B cell (primary cell): ENCODE measurements around the gene LMTK3. TPM values are rescaled to one million over a fixed set of nuclear protein-coding genes. Genes with fewer than 3 reads are reported as not detected.

Source experiments
- ATAC-seq: fragments of 200-7000 bp; cut with Tn5 transposase; one replicate; pipeline ENCODE4 v1.10.0; 2021; ENCODE audit warnings: low read depth, mild to moderate bottlenecking, moderate number of reproducible peaks, moderate library complexity
- CTCF ChIA-PET: fragments of 350-600 bp; sonication (Branson Sonifier 250); formaldehyde crosslinking; loops from one replicate; lab custom pipeline; 2021; ENCODE audit warnings: antibody characterized with exemption, inconsistent platforms; lab: Charles Lee
- POLR2A ChIA-PET: fragments of 350-600 bp; sonication (Branson Sonifier 250); formaldehyde crosslinking; loops from one replicate; lab custom pipeline; 2021; ENCODE audit warnings: antibody characterized with exemption; lab: Charles Lee
- DNase-seq: peaks from one replicate; pipeline ENCODE4 v3.0.0; 2013
- H2AFZ ChIP-seq: 2 replicates; pipeline ENCODE4 v1.6.1; 2012; ENCODE audit warnings: mild to moderate bottlenecking, low read depth, low read length; ENCODE audit not compliant: insufficient read depth, poor library complexity, severe bottlenecking
- H3K27ac ChIP-seq, 2 donors: 1 replicate in 1 of 2; 2 replicates in 1 of 2; pipeline ENCODE4 v1.5.1; 2012 to 2013; ENCODE audit warnings: low read length in 2 of 2, mild to moderate bottlenecking in 2 of 2, moderate library complexity in 1 of 2
- H3K27me3 ChIP-seq, 4 experiments: fragments of 200-600 bp in 1 of 4; sonication (generic) in 1 of 4; replicated peaks in 1 of 4; 1 replicate in 2 of 4; 2 replicates in 2 of 4; pipeline versions ENCODE4 v1.6.1 to v1.7.0; 2013 to 2016; ENCODE audit warnings: low read length in 3 of 4, mild to moderate bottlenecking in 2 of 4, mixed read lengths in 1 of 4, moderate library complexity in 1 of 4; ENCODE audit not compliant: insufficient read depth in 4 of 4, control insufficient read depth in 3 of 4; ENCODE audit errors: control extremely low read depth in 1 of 4
- H3K36me3 ChIP-seq, 2 experiments: replicated peaks in 1 of 2; 1 replicate in 1 of 2; 2 replicates in 1 of 2; pipeline versions ENCODE4 v1.6.1 to v1.7.1; 2013; ENCODE audit warnings: low read length in 1 of 2; ENCODE audit not compliant: insufficient read depth in 2 of 2, control insufficient read depth in 1 of 2; ENCODE audit errors: control extremely low read depth in 1 of 2, extremely low read depth in 1 of 2
- H3K4me1 ChIP-seq, 2 donors: fragments of 200-600 bp in 1 of 2; sonication (generic) in 1 of 2; 1 replicate in 1 of 2; 2 replicates in 1 of 2; pipeline versions ENCODE4 v1.5.1 to v1.6.1; 2013 to 2017; ENCODE audit warnings: low read length in 2 of 2; ENCODE audit not compliant: control insufficient read depth in 2 of 2, insufficient read depth in 2 of 2
- H3K4me2 ChIP-seq: replicated peaks from 2 replicates; pipeline ENCODE3; 2012; ENCODE audit warnings: mild to moderate bottlenecking, low read depth, low read length; ENCODE audit not compliant: poor library complexity, severe bottlenecking
- H3K4me3 ChIP-seq, 5 experiments: fragments of 200-600 bp in 1 of 5; sonication (generic) in 1 of 5; 1 replicate in 3 of 5; 2 replicates in 2 of 5; pipeline versions ENCODE4 v1.5.1 to v1.7.0; 2011 to 2016; ENCODE audit warnings: low read length in 4 of 5, mild to moderate bottlenecking in 4 of 5, low read depth in 2 of 5, control low read depth in 1 of 5, moderate library complexity in 1 of 5; ENCODE audit not compliant: insufficient read depth in 1 of 5; ENCODE audit errors: control extremely low read depth in 1 of 5, extremely low read depth in 1 of 5
- H3K79me2 ChIP-seq: fragments of 200-600 bp; sonication (generic); one replicate; pipeline ENCODE4 v1.6.0; 2016; ENCODE audit warnings: low read length; ENCODE audit not compliant: control insufficient read depth, insufficient read depth
- H3K9ac ChIP-seq: fragments of 200-600 bp; sonication (generic); 2 replicates; pipeline ENCODE4 v1.6.1; 2017; ENCODE audit warnings: mild to moderate bottlenecking, low read length, moderate library complexity
- H3K9me3 ChIP-seq, 3 donors: one replicate each; pipeline versions ENCODE4 v1.6.1 to v1.7.1; 2013; ENCODE audit warnings: low read length in 2 of 3; ENCODE audit not compliant: control insufficient read depth in 2 of 3, insufficient read depth in 1 of 3; ENCODE audit errors: control extremely low read depth in 1 of 3
- H4K20me1 ChIP-seq: 2 replicates; pipeline ENCODE4 v1.6.0; 2012; ENCODE audit warnings: mild to moderate bottlenecking, low read length; ENCODE audit not compliant: insufficient read depth, control insufficient read depth, poor library complexity, severe bottlenecking
- H3K27ac Mint-ChIP-seq: one replicate; pipeline ENCODE4 v1.8.0; 2021; ENCODE audit warnings: mixed read lengths
- H3K27me3 Mint-ChIP-seq: one replicate; pipeline ENCODE4 v1.8.0; 2021; ENCODE audit warnings: mixed read lengths
- H3K4me1 Mint-ChIP-seq: one replicate; pipeline ENCODE4 v1.8.0; 2021; ENCODE audit warnings: mixed read lengths
- H3K4me3 Mint-ChIP-seq: one replicate; pipeline ENCODE4 v1.8.0; 2021; ENCODE audit warnings: mixed read lengths
- H3K9me3 Mint-ChIP-seq: one replicate; pipeline ENCODE4 v1.8.0; 2022; ENCODE audit warnings: mixed read lengths; ENCODE audit not compliant: insufficient read depth
- CTCF ChIP-seq: fragments of 200-600 bp; IDR thresholded peaks from one replicate; pipeline ENCODE4 v1.8.0; 2022; ENCODE audit warnings: antibody characterized with exemption, mild to moderate bottlenecking
- EZH2 ChIP-seq: IDR thresholded peaks from 2 replicates; pipeline ENCODE4 v1.6.1; 2012; ENCODE audit warnings: borderline replicate concordance, low read depth, mild to moderate bottlenecking, moderate library complexity, low read length; ENCODE audit not compliant: insufficient read depth, poor library complexity, severe bottlenecking
- WGBS: methylation state at CpG from one replicate; pipeline ENCODE4 v1.1.5; 2013; ENCODE audit warnings: missing lambda C conversion rate; ENCODE audit not compliant: insufficient coverage; 5-methylcytosine and 5-hydroxymethylcytosine counted together
- intact Hi-C: fragments of 100-400 bp; cut with micrococcal nuclease; formaldehyde crosslinking; loops from one replicate; pipeline ENCODE4 v1.10.0; 2022
- polyA plus RNA-seq: library from polyadenylated mRNA; depleted of rRNA; stranded (reverse); fragments of >200 nt; gene quantifications from 2 replicates; pipeline ENCODE4 v1.2.3, GENCODE V29; 2012
- total RNA-seq, 2 donors: library from RNA; stranded (reverse); fragments of 120-200 nt in 1 of 2; gene quantifications; 1 replicate in 1 of 2; 2 replicates in 1 of 2; pipeline versions ENCODE4 v1.2.3 to v1.2.4, GENCODE V29; 2013 to 2022

LMTK3 gene
- total and polyA plus RNA-seq, 2 donors (not counting 1 experiment from before 2014, with no cell fraction given), result 0.19 to 1.6 TPM

GRCh38 chr19:48480183-48480557, 31.5 kb downstream of the LMTK3 start:
- H3K27me3 ChIP-seq, result no peaks in the 10 kb centered on the region
- ATAC-seq, result peak; percentile 44
- H4K20me1 ChIP-seq, result no peaks in the 10 kb centered on the region
- peaks cover 16% of the 10 kb centered on the region for H3K4me1 Mint-ChIP-seq
- ChIA-PET CTCF (interaction anchor here (3.3 kb wide), 1 partner anchor 10 kb away, joined by 23 read pairs; no protein-coding TSS in a partner anchor), POLR2A (no interaction called here)
- H3K27ac ChIP-seq, result peak overlapping the region in 1 of 2 donors; percentile 56
- H3K4me1 ChIP-seq, result peaks cover 4 to 13% of the 10 kb centered on the region in 2 donors
- H3K27ac Mint-ChIP-seq, result peak overlapping the region; percentile 37
- H2AFZ ChIP-seq, result peak overlapping the region; percentile 89
- H3K4me2 ChIP-seq, result peak overlapping the region; percentile 96
- H3K4me3 ChIP-seq, result peak overlapping the region; percentile 43 to 74 (median 60)
- peaks cover 0 to 8% of the 10 kb centered on the region in 2 experiments for H3K36me3 ChIP-seq
- 26% methylated on average over 32 of the region's 32 CpGs for WGBS
- H3K4me3 Mint-ChIP-seq, result peak overlapping the region; percentile 84
- DNase-seq, result peak; percentile 52
- H3K79me2 ChIP-seq, result no peaks in the 10 kb centered on the region
- no peaks in the 10 kb centered on the region for H3K27me3 Mint-ChIP-seq
- TF ChIP-seq CTCF (no peak), EZH2 (no peak)
- peak overlapping the region; percentile 71 for H3K9ac ChIP-seq
- H3K9me3 ChIP-seq, result peaks cover 0 to 4% (median 0%) of the 10 kb centered on the region in 3 donors
- H3K9me3 Mint-ChIP-seq, result no peaks in the 10 kb centered on the region
- intact Hi-C loops, result no loop called here

- Mint-ChIP-seq H3K27ac (peak overlapping the region; percentile 62), H3K9me3 (no peaks in the 10 kb centered on the region), H3K27me3 (no peaks in the 10 kb centered on the region), H3K4me1 (peaks cover 16% of the 10 kb centered on the region), H3K4me3 (peak overlapping the region; percentile 84)
- Histone ChIP-seq H4K20me1 (no peaks in the 10 kb centered on the region), H3K4me1 (peaks cover 4 to 13% of the 10 kb centered on the region in 2 donors), H3K4me2 (no peak overlapping the region), H3K27ac (no peak overlapping the region), H3K4me3 (no peak overlapping the region), H3K79me2 (no peaks in the 10 kb centered on the region), H3K27me3 (no peaks in the 10 kb centered on the region), H3K9ac (no peak overlapping the region), H2AFZ (no peak overlapping the region), H3K36me3 (peaks cover 0 to 13% of the 10 kb centered on the region in 2 experiments), H3K9me3 (peaks cover 0 to 4% (median 0%) of the 10 kb centered on the region in 3 donors)
- 91% methylated on average over 7 of the region's 7 CpGs for whole genome bisulfite sequencing
- ChIA-PET POLR2A (no interaction called here), CTCF (interaction anchor here (3.3 kb wide), 1 partner anchor 10 kb away, joined by 23 read pairs; no protein-coding TSS in a partner anchor)
- no peak for DNase-seq
- intact Hi-C loops, result no loop called here
- no peak for TF ChIP-seq EZH2
- TF ChIP-seq CTCF, result no peak
- no peak for ATAC-seq
These were observed 31.9 kb downstream of the LMTK3 start for GRCh38 chr19:48479686-48480085.
